ENCODE data around the gene MBL2.

The MBL2 gene

DNA sequence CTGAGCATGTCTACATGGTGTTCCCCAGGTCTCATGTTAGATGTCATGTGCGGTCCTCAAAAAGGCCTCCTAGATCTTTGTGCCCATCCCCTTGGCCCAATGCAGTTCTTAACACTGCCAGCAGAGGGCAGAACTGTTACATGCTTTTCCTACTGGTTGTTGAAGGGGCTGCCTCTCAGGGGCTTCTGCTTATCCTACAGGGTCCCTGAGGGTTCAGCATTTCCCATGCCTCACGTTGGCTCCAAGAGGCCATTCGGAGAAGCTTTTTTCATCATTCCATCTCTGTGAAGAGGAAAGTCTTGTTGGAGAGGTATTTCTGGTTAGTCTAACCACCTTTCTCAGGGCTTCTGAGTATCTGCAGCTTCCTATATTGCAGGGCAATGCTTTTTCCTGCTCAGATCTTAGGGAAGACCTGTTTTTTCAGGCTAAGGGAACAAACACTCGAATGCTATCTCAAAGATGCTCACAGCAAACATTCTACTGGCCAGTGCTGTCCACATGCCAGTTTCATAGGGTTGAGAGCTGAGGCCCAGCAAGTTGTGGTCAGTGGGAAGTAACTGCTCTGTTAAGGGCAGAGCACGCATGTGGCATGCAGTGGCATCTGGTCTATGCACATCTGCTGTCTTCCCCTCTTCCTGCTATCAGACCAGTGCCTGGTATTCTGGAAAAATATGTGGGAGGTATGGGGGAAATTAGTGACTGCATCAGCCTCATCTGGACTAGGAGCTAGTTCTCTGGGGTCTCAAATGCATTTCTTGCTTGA lies 31.5 kb downstream of the MBL2 start:
- peak; percentile 69 for DNase-seq (ENCODE audit: low spot score)

GRCh38 chr10:52740155-52740549 lies 32.4 kb downstream of the MBL2 start:
- DNase-seq (ENCODE audit: low spot score): no peak

DNA sequence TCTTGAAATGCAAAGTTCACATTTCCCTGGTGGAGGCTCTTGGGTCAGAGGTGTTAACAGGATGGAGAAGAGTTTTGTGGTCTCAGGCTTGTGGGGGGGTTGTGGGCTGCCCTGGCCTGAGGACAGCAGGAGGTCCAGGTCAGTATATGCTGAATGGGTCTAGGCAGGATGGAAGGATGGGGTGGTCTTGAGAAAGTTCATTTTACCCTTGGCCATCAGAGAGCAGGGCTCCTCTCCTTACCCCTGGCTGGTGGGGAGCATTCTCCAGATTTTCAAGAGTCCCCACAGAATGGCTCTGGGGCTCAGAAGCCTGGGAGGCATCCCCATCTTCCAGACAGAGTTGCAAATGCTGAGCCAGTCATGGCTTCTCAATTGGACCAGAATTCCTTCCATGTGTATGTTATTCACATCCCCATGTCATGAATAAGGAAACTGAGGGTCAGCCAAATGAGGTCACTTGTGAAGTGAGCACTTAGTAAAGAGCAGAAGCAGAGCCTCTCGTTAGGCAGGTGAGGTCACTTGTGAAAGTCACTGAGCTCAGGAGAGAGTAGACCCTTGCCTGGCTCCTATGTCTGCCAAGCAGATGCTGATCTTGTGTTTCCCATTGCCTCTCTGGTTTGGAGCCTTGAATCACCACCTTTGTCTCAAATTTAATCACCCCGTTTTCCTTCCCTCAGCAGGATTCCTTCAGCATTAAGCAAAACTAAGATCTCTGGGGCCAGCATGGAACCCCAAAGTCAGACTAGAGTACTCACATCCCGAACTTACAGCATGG lies 33.0 kb downstream of the MBL2 start:
- DNase-seq (ENCODE audit: low spot score): no peak

GRCh38 chr10:52738951-52739350 lies 33.6 kb downstream of the MBL2 start:
- no peak for DNase-seq (ENCODE audit: low spot score)

GRCh38 chr10:52729271-52730104 lies 43.1 kb downstream of the MBL2 start:
- DNase-seq (ENCODE audit: low spot score): peak; percentile 52

GRCh38 chr10:52720018-52720417 lies 52.6 kb downstream of the MBL2 start:
- no peak for DNase-seq (ENCODE audit: low spot score)
